Measurements from ENCODE around the gene SNAP25.

The SNAP25 gene

GRCh38 chr20:10338426-10339180 is 120.0 kb downstream of the SNAP25 start:
- Histone ChIP-seq H3K9me2 (replicated peaks; ENCODE audit: control insufficient read depth, low read length) (no peaks in the 10 kb centered on the region), H3F3A (ENCODE audit: control insufficient read depth, insufficient read depth) (no peaks in the 10 kb centered on the region), H3K4me3 (ENCODE audit: low read length) (no peak overlapping the region), H4K20me1 (ENCODE audit: control insufficient read depth, insufficient read depth, low read depth, low read length) (no peaks in the 10 kb centered on the region), H3K9me3 (ENCODE audit: control insufficient read depth, insufficient read depth, low read length) (no peaks in the 10 kb centered on the region), H3K4me1 (ENCODE audit: control insufficient read depth, low read length) (no peaks in the 10 kb centered on the region), H3K36me3 (ENCODE audit: control insufficient read depth, low read length) (no peaks in the 10 kb centered on the region), H3K27me3 (ENCODE audit: control insufficient read depth, low read length) (no peaks in the 10 kb centered on the region), H3K79me2 (ENCODE audit: control insufficient read depth, low read length) (no peaks in the 10 kb centered on the region), H3K27ac (ENCODE audit: low read depth, low read length) (no peak overlapping the region), H3K4me2 (ENCODE audit: low read length) (no peak overlapping the region)
- no peak for TF ChIP-seq EZH2phosphoT487 (IDR thresholded peaks at IDR 0.05; ENCODE audit: borderline replicate concordance, low read length)
- TF ChIP-seq, protein P1, sequence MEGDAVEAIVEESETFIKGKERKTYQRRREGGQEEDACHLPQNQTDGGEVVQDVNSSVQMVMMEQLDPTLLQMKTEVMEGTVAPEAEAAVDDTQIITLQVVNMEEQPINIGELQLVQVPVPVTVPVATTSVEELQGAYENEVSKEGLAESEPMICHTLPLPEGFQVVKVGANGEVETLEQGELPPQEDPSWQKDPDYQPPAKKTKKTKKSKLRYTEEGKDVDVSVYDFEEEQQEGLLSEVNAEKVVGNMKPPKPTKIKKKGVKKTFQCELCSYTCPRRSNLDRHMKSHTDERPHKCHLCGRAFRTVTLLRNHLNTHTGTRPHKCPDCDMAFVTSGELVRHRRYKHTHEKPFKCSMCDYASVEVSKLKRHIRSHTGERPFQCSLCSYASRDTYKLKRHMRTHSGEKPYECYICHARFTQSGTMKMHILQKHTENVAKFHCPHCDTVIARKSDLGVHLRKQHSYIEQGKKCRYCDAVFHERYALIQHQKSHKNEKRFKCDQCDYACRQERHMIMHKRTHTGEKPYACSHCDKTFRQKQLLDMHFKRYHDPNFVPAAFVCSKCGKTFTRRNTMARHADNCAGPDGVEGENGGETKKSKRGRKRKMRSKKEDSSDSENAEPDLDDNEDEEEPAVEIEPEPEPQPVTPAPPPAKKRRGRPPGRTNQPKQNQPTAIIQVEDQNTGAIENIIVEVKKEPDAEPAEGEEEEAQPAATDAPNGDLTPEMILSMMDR (IDR thresholded peaks at IDR 0.05; ENCODE audit: low read depth, low read length, poor library complexity, severe bottlenecking), result no peak

DNA sequence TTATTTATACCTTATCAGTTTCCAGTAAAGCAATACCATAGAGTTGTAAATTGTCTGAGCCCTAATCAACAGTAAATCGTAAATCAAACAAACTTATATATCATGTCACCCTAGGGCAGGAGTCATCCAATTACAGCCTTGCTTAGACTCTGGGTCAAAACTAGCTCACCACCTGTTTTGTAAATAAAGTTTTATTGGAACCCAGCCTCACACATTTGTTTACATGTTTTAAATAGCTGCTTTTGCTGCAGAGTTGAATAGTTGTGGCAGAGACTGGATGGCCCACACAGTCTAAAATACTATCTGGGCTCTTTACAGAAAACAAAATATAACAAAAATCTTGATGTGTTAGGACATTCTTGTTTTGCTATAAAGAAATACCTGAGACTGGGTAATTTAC is 121.0 kb downstream of the SNAP25 start:
- Histone ChIP-seq H4K20me1 (ENCODE audit: control insufficient read depth, insufficient read depth, low read depth, low read length) (no peaks in the 10 kb centered on the region), H3K9me3 (ENCODE audit: control insufficient read depth, insufficient read depth, low read length) (no peaks in the 10 kb centered on the region), H3F3A (ENCODE audit: control insufficient read depth, insufficient read depth) (no peaks in the 10 kb centered on the region), H3K27ac (ENCODE audit: low read depth, low read length) (no peak overlapping the region), H3K9me2 (replicated peaks; ENCODE audit: control insufficient read depth, low read length) (no peaks in the 10 kb centered on the region), H3K4me2 (ENCODE audit: low read length) (no peak overlapping the region), H3K4me3 (ENCODE audit: low read length) (no peak overlapping the region), H3K27me3 (ENCODE audit: control insufficient read depth, low read length) (no peaks in the 10 kb centered on the region), H3K79me2 (ENCODE audit: control insufficient read depth, low read length) (no peaks in the 10 kb centered on the region), H3K4me1 (ENCODE audit: control insufficient read depth, low read length) (no peaks in the 10 kb centered on the region), H3K36me3 (ENCODE audit: control insufficient read depth, low read length) (no peaks in the 10 kb centered on the region)
- TF ChIP-seq, protein P1 (IDR thresholded peaks at IDR 0.05; ENCODE audit: low read depth, low read length, poor library complexity, severe bottlenecking), result no peak
- TF ChIP-seq EZH2phosphoT487 (IDR thresholded peaks at IDR 0.05; ENCODE audit: borderline replicate concordance, low read length), result no peak

DNA sequence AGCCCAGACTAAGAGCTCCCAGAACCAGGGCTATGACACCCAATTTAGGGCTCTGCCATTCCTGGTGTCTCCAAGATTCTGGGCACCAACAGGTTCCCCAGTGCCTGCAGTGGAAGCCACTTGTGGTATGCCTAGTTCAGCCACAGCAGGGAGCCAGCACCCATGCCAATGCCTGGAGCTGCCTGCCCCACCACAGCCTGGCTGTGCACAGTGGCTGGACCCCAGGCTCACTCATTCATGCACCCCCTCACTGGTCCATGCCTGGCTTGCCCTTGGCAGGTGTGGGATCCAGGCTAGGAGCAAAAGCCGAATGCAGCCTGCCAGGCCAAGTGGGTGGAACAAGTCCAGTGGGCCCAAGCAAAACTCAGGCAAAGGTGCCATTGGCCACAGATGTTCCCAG is 123.5 kb downstream of the SNAP25 start:
- H3F3A ChIP-seq (ENCODE audit: control insufficient read depth, insufficient read depth), result no peaks in the 10 kb centered on the region
- H3K36me3 ChIP-seq (ENCODE audit: control insufficient read depth, low read length), result no peaks in the 10 kb centered on the region
- H3K9me3 ChIP-seq (ENCODE audit: control insufficient read depth, insufficient read depth, low read length), result no peaks in the 10 kb centered on the region
- no peak overlapping the region for H3K4me3 ChIP-seq (ENCODE audit: low read length)
- H3K4me1 ChIP-seq (ENCODE audit: control insufficient read depth, low read length), result no peaks in the 10 kb centered on the region
- no peaks in the 10 kb centered on the region for H3K79me2 ChIP-seq (ENCODE audit: control insufficient read depth, low read length)
- H3K27me3 ChIP-seq (ENCODE audit: control insufficient read depth, low read length), result no peaks in the 10 kb centered on the region; the same call in 1 of the 2 replicates
- no peak overlapping the region for H3K27ac ChIP-seq (ENCODE audit: low read depth, low read length)
- no peak overlapping the region for H3K4me2 ChIP-seq (ENCODE audit: low read length)
- no peak for TF ChIP-seq EZH2phosphoT487 (IDR thresholded peaks at IDR 0.05; ENCODE audit: borderline replicate concordance, low read length)
- TF ChIP-seq, protein P1 (IDR thresholded peaks at IDR 0.05; ENCODE audit: low read depth, low read length, poor library complexity, severe bottlenecking), result no peak
- H3K9me2 ChIP-seq (replicated peaks; ENCODE audit: control insufficient read depth, low read length), result no peaks in the 10 kb centered on the region
- no peaks in the 10 kb centered on the region for H4K20me1 ChIP-seq (ENCODE audit: control insufficient read depth, insufficient read depth, low read depth, low read length)
